ENCODE results near the gene CLPTM1L.
"Not testable (repeated sequence)": the region's sequence is repeated elsewhere in the genome, so short reads cannot be mapped to it uniquely, and the experiment has no call there.

CLPTM1L gene

GRCh38 chr5:1291611-1292080 is 53.3 kb downstream of the CLPTM1L start:
- Histone ChIP-seq H3K9me3 (ENCODE audit: control insufficient read depth in 1 of 2, low read length in 2 of 2) (no peaks in the 10 kb centered on the region), H3K27ac (ENCODE audit: low read depth, low read length) (no peak overlapping the region), H3K4me1 (ENCODE audit: control insufficient read depth in 1 of 2, insufficient read depth in 2 of 2, low read length in 2 of 2) (peaks cover 9 to 11% of the 10 kb centered on the region in 2 donors), H3K9ac (ENCODE audit: low read depth in 1 of 2, low read length in 2 of 2) (no peak overlapping the region), H3K27me3 (ENCODE audit: control insufficient read depth in 1 of 2, insufficient read depth in 2 of 2, low read length in 2 of 2) (peaks cover 0 to 3% of the 10 kb centered on the region in 2 donors), H3K4me3 (ENCODE audit: low read depth in 1 of 2, low read length in 2 of 2) (peak overlapping the region in 1 of 2 donors; percentile 22), H3K36me3 (ENCODE audit: control insufficient read depth in 1 of 2, insufficient read depth in 2 of 2, low read length in 2 of 2) (no peaks in the 10 kb centered on the region)

- H3K4me1 ChIP-seq (ENCODE audit: control insufficient read depth in 1 of 2, insufficient read depth in 2 of 2, low read length in 2 of 2) = peaks cover 9 to 11% of the 10 kb centered on the region in 2 donors
- H3K27ac ChIP-seq (ENCODE audit: low read depth, low read length); H3K27me3 ChIP-seq (ENCODE audit: control insufficient read depth in 1 of 2, insufficient read depth in 2 of 2, low read length in 2 of 2); H3K9ac ChIP-seq (ENCODE audit: low read depth in 1 of 2, low read length in 2 of 2); H3K9me3 ChIP-seq (ENCODE audit: control insufficient read depth in 1 of 2, low read length in 2 of 2); H3K36me3 ChIP-seq (ENCODE audit: control insufficient read depth in 1 of 2, insufficient read depth in 2 of 2, low read length in 2 of 2); H3K4me3 ChIP-seq (ENCODE audit: low read depth in 1 of 2, low read length in 2 of 2): not testable (repeated sequence)
Observed at GRCh38 chr5:1290956-1291355, 53.9 kb downstream of the CLPTM1L start.

GRCh38 chr5:1289559-1289958 is 55.3 kb downstream of the CLPTM1L start:
- H3K27ac ChIP-seq (ENCODE audit: low read depth, low read length); H3K9me3 ChIP-seq (ENCODE audit: control insufficient read depth in 1 of 2, low read length in 2 of 2); H3K4me3 ChIP-seq (ENCODE audit: low read depth in 1 of 2, low read length in 2 of 2); H3K36me3 ChIP-seq (ENCODE audit: control insufficient read depth in 1 of 2, insufficient read depth in 2 of 2, low read length in 2 of 2); H3K27me3 ChIP-seq (ENCODE audit: control insufficient read depth in 1 of 2, insufficient read depth in 2 of 2, low read length in 2 of 2); H3K9ac ChIP-seq (ENCODE audit: low read depth in 1 of 2, low read length in 2 of 2): not testable (repeated sequence)
- peaks cover 9 to 11% of the 10 kb centered on the region in 2 donors for H3K4me1 ChIP-seq (ENCODE audit: control insufficient read depth in 1 of 2, insufficient read depth in 2 of 2, low read length in 2 of 2)

GRCh38 chr5:1288439-1289335 is 56.2 kb downstream of the CLPTM1L start:
- Histone ChIP-seq H3K4me1 (ENCODE audit: control insufficient read depth in 1 of 2, insufficient read depth in 2 of 2, low read length in 2 of 2) (peaks cover 8 to 9% of the 10 kb centered on the region in 2 donors), H3K27ac (ENCODE audit: low read depth, low read length) (no peak overlapping the region), H3K9me3 (ENCODE audit: control insufficient read depth in 1 of 2, low read length in 2 of 2) (no peaks in the 10 kb centered on the region), H3K27me3 (ENCODE audit: control insufficient read depth in 1 of 2, insufficient read depth in 2 of 2, low read length in 2 of 2) (peaks cover 0 to under 1% of the 10 kb centered on the region in 2 donors), H3K4me3 (ENCODE audit: low read depth in 1 of 2, low read length in 2 of 2) (no peak overlapping the region), H3K9ac (ENCODE audit: low read depth in 1 of 2, low read length in 2 of 2) (no peak overlapping the region), H3K36me3 (ENCODE audit: control insufficient read depth in 1 of 2, insufficient read depth in 2 of 2, low read length in 2 of 2) (no peaks in the 10 kb centered on the region)

- Histone ChIP-seq H3K36me3 (ENCODE audit: control insufficient read depth in 1 of 2, insufficient read depth in 2 of 2, low read length in 2 of 2) (no peaks in the 10 kb centered on the region), H3K9me3 (ENCODE audit: control insufficient read depth in 1 of 2, low read length in 2 of 2) (no peaks in the 10 kb centered on the region), H3K4me1 (ENCODE audit: control insufficient read depth in 1 of 2, insufficient read depth in 2 of 2, low read length in 2 of 2) (no peaks in the 10 kb centered on the region), H3K27me3 (ENCODE audit: control insufficient read depth in 1 of 2, insufficient read depth in 2 of 2, low read length in 2 of 2) (no peaks in the 10 kb centered on the region), H3K4me3 (ENCODE audit: low read depth in 1 of 2, low read length in 2 of 2) (no peak overlapping the region), H3K9ac (ENCODE audit: low read depth in 1 of 2, low read length in 2 of 2) (no peak overlapping the region), H3K27ac (ENCODE audit: low read depth, low read length) (no peak overlapping the region)
Observed at GRCh38 chr5:1285883-1286291, 59.0 kb downstream of the CLPTM1L start.

GRCh38 chr5:1285141-1285540 is 59.8 kb downstream of the CLPTM1L start:
- H3K4me3 ChIP-seq (ENCODE audit: low read depth in 1 of 2, low read length in 2 of 2) = no peak overlapping the region
- H3K4me1 ChIP-seq (ENCODE audit: control insufficient read depth in 1 of 2, insufficient read depth in 2 of 2, low read length in 2 of 2) = no peaks in the 10 kb centered on the region
- H3K9ac ChIP-seq (ENCODE audit: low read depth in 1 of 2, low read length in 2 of 2) = no peak overlapping the region
- H3K27ac ChIP-seq (ENCODE audit: low read depth, low read length) = no peak overlapping the region
- no peaks in the 10 kb centered on the region for H3K36me3 ChIP-seq (ENCODE audit: control insufficient read depth in 1 of 2, insufficient read depth in 2 of 2, low read length in 2 of 2)
- H3K9me3 ChIP-seq (ENCODE audit: control insufficient read depth in 1 of 2, low read length in 2 of 2) = no peaks in the 10 kb centered on the region
- H3K27me3 ChIP-seq (ENCODE audit: control insufficient read depth in 1 of 2, insufficient read depth in 2 of 2, low read length in 2 of 2) = no peaks in the 10 kb centered on the region

- not testable (repeated sequence) for H3K9me3 ChIP-seq (ENCODE audit: control insufficient read depth in 1 of 2, low read length in 2 of 2); H3K4me3 ChIP-seq (ENCODE audit: low read depth in 1 of 2, low read length in 2 of 2); H3K36me3 ChIP-seq (ENCODE audit: control insufficient read depth in 1 of 2, insufficient read depth in 2 of 2, low read length in 2 of 2); H3K9ac ChIP-seq (ENCODE audit: low read depth in 1 of 2, low read length in 2 of 2); H3K27ac ChIP-seq (ENCODE audit: low read depth, low read length); H3K27me3 ChIP-seq (ENCODE audit: control insufficient read depth in 1 of 2, insufficient read depth in 2 of 2, low read length in 2 of 2); H3K4me1 ChIP-seq (ENCODE audit: control insufficient read depth in 1 of 2, insufficient read depth in 2 of 2, low read length in 2 of 2)
Observed at GRCh38 chr5:1284336-1284970, 60.4 kb downstream of the CLPTM1L start.

GRCh38 chr5:1283729-1284041 is 61.2 kb downstream of the CLPTM1L start:
- not testable (repeated sequence) for H3K9ac ChIP-seq (ENCODE audit: low read depth in 1 of 2, low read length in 2 of 2)

GRCh38 chr5:1282993-1283728 is 61.7 kb downstream of the CLPTM1L start:
- H3K36me3 ChIP-seq (ENCODE audit: control insufficient read depth in 1 of 2, insufficient read depth in 2 of 2, low read length in 2 of 2); H3K27ac ChIP-seq (ENCODE audit: low read depth, low read length); H3K27me3 ChIP-seq (ENCODE audit: control insufficient read depth in 1 of 2, insufficient read depth in 2 of 2, low read length in 2 of 2); H3K4me3 ChIP-seq (ENCODE audit: low read depth in 1 of 2, low read length in 2 of 2); H3K9ac ChIP-seq (ENCODE audit: low read depth in 1 of 2, low read length in 2 of 2); H3K4me1 ChIP-seq (ENCODE audit: control insufficient read depth in 1 of 2, insufficient read depth in 2 of 2, low read length in 2 of 2); H3K9me3 ChIP-seq (ENCODE audit: control insufficient read depth in 1 of 2, low read length in 2 of 2): not testable (repeated sequence)

More at GRCh38 chr5:1283729-1284041, 61.2 kb downstream of the CLPTM1L start:
- not testable (repeated sequence) for H3K4me3 ChIP-seq (ENCODE audit: low read depth in 1 of 2, low read length in 2 of 2); H3K27ac ChIP-seq (ENCODE audit: low read depth, low read length); H3K4me1 ChIP-seq (ENCODE audit: control insufficient read depth in 1 of 2, insufficient read depth in 2 of 2, low read length in 2 of 2); H3K36me3 ChIP-seq (ENCODE audit: control insufficient read depth in 1 of 2, insufficient read depth in 2 of 2, low read length in 2 of 2); H3K9me3 ChIP-seq (ENCODE audit: control insufficient read depth in 1 of 2, low read length in 2 of 2); H3K27me3 ChIP-seq (ENCODE audit: control insufficient read depth in 1 of 2, insufficient read depth in 2 of 2, low read length in 2 of 2)
